Heart left ventricle (tissue), 13 donors: ENCODE data around the gene NEUROG1.

Experiments used
- CTCF ChIP-seq, 12 donors: fragments of 200-600 bp; sonication (generic) in 4 of 12; IDR thresholded peaks; one replicate each; pipeline versions ENCODE4 v1.5.0 to v1.8.0; 2018 to 2022; ENCODE audit warnings: antibody characterized with exemption in 12 of 12, mild to moderate bottlenecking in 5 of 12
- POLR2A ChIP-seq, 2 donors: fragments of 450-650 bp; IDR thresholded peaks; one replicate each; pipeline ENCODE4 v1.6.1; 2017; ENCODE audit warnings: antibody characterized with exemption in 2 of 2, mild to moderate bottlenecking in 2 of 2, moderate library complexity in 2 of 2
- donor health status: ischemic (EF 13 %, LVEDD 7.1; RV severe dilation, severe dysfunction).
- donor health status: DM: no; HTN: yes; CAD: no.
- donor health status: DM: no; HTN: no; CAD: no.
- donor health status: ischemic (EF 25% LVEDD 6.9; RV normal size, moderate dysfunction).
- donor health status: ischemic (EF 25% LVEDD 5.7; RV mildly dilated, moderate dysfunction).
- donor health status: ischemic (EF 35%, LVEDD 5.7; RV mildly dilated, moderate dysfunction).
- donor health status: nonischemic (EF 11% LVEDD 7.7; RV severe dilation, severe dysfunction).
- donor health status: DM: yes; HTN: yes; CAD: no.
- donor health status: PGD.
- donor health status: ischemic (EF 29% LVEDD 5.4; RV normal size, mild dysfunction).
- donor health status: nonischemic (EF 23%, LVEDD 6.1; RV moderate dilation, normal function).

GRCh38 chr5:135571066-135571609 lies 35.4 kb upstream of the NEUROG1 start:
- TF ChIP-seq POLR2A (IDR thresholded peaks at IDR 0.05) (no peak), CTCF (IDR thresholded peaks at IDR 0.05) (no peak)
